Fibroblast of lung (primary cell): ENCODE results near the gene UBE2QL1. TPM values are rescaled to one million over a fixed set of nuclear protein-coding genes. Genes with fewer than 3 reads are reported as not detected.

Experiments used
- DNase-seq, 2 donors: peaks; one replicate each; pipeline versions ENCODE4 v3.0.0 to v3.0.0-alpha.2; 2010; ENCODE audit warnings: low read depth in 2 of 2
- H2AFZ ChIP-seq: 2 replicates; pipeline ENCODE4 v1.5.1; 2012; ENCODE audit warnings: low read length, control low read depth, inconsistent platforms
- H3K27ac ChIP-seq: 2 replicates; pipeline ENCODE4 v1.5.1; 2011; ENCODE audit warnings: low read length, control low read depth; ENCODE audit not compliant: insufficient read depth
- H3K27me3 ChIP-seq: 2 replicates; pipeline ENCODE4 v1.5.1; 2011; ENCODE audit warnings: mild to moderate bottlenecking, low read length; ENCODE audit not compliant: control insufficient read depth, insufficient read depth
- H3K36me3 ChIP-seq: 2 replicates; pipeline ENCODE4 v1.5.1; 2011; ENCODE audit warnings: low read length; ENCODE audit not compliant: control insufficient read depth, insufficient read depth
- H3K4me1 ChIP-seq: 2 replicates; pipeline ENCODE4 v1.5.1; 2011; ENCODE audit warnings: low read length; ENCODE audit not compliant: control insufficient read depth, insufficient read depth; ENCODE audit errors: extremely low read depth
- H3K4me2 ChIP-seq: 2 replicates; pipeline ENCODE4 v1.5.1; 2011; ENCODE audit warnings: low read length, control low read depth; ENCODE audit not compliant: insufficient read depth; ENCODE audit errors: extremely low read depth
- H3K4me3 ChIP-seq, 4 experiments: fragments of 200-600 bp in 1 of 4; sonication (generic) in 1 of 4; replicated peaks in 1 of 4; 2 replicates each; pipeline ENCODE4 v1.5.1; 2011 to 2016; ENCODE audit warnings: low read length in 4 of 4, low read depth in 3 of 4, mild to moderate bottlenecking in 3 of 4, control low read depth in 2 of 4, inconsistent platforms in 1 of 4, mixed read lengths in 1 of 4; ENCODE audit not compliant: insufficient read depth in 1 of 4; ENCODE audit errors: control extremely low read depth in 1 of 4
- H3K79me2 ChIP-seq: 2 replicates; pipeline ENCODE4 v1.5.1; 2012; ENCODE audit warnings: mild to moderate bottlenecking, low read length, inconsistent platforms; ENCODE audit not compliant: control insufficient read depth, insufficient read depth
- H3K9ac ChIP-seq: 2 replicates; pipeline ENCODE4 v1.5.1; 2011; ENCODE audit warnings: mild to moderate bottlenecking, low read length, control low read depth; ENCODE audit not compliant: insufficient read depth
- H3K9me3 ChIP-seq: 2 replicates; pipeline ENCODE4 v1.5.1; 2012; ENCODE audit warnings: low read depth, low read length; ENCODE audit not compliant: control insufficient read depth, insufficient read depth
- H4K20me1 ChIP-seq: 2 replicates; pipeline ENCODE4 v1.5.1; 2011; ENCODE audit warnings: low read length; ENCODE audit not compliant: control insufficient read depth, insufficient read depth; ENCODE audit errors: extremely low read depth
- CTCF ChIP-seq, 2 donors: IDR thresholded peaks in 1 of 2; conservative IDR thresholded peaks in 1 of 2; 1 replicate in 1 of 2; 2 replicates in 1 of 2; pipeline ENCODE4 v1.5.1; 2011 to 2012; ENCODE audit warnings: low read length in 2 of 2, control low read depth in 1 of 2, inconsistent platforms in 1 of 2, low read depth in 1 of 2, mild to moderate bottlenecking in 1 of 2
- EZH2 ChIP-seq: IDR thresholded peaks from 2 replicates; pipeline ENCODE4 v1.5.1; 2012; ENCODE audit warnings: low read length, control low read depth, mild to moderate bottlenecking; ENCODE audit errors: missing control alignments
- polyA plus RNA-seq, 2 donors: library from polyadenylated mRNA; depleted of rRNA in 1 of 2; stranded (reverse) in 1 of 2; unstranded in 1 of 2; fragments of >200 nt; gene quantifications; 2 replicates each; pipeline ENCODE4 v1.2.1, GENCODE V29; 2011 to 2012; ENCODE audit warnings: missing spikeins in 1 of 2
- total RNA-seq: library from RNA; depleted of rRNA; stranded (reverse); fragments of >200 nt; gene quantifications from 2 replicates; pipeline ENCODE4 v1.2.1, GENCODE V29; 2014

UBE2QL1 gene
- total and polyA plus RNA-seq, 2 donors (not counting 1 experiment from before 2014, with no cell fraction given): not detected

GRCh38 chr5:6468104-6468503 is 19.4 kb downstream of the UBE2QL1 start:
- Histone ChIP-seq H3K9me3 (no peaks in the 10 kb centered on the region), H2AFZ (no peak overlapping the region), H3K9ac (no peak overlapping the region), H3K36me3 (no peaks in the 10 kb centered on the region), H3K27me3 (no peaks in the 10 kb centered on the region), H3K4me3 (no peak overlapping the region), H4K20me1 (no peaks in the 10 kb centered on the region), H3K79me2 (no peaks in the 10 kb centered on the region), H3K27ac (no peak overlapping the region), H3K4me1 (no peaks in the 10 kb centered on the region), H3K4me2 (no peak overlapping the region)
- no peak for DNase-seq
- TF ChIP-seq CTCF (conservative IDR thresholded peaks at IDR 0.05 in 1 of 2, IDR thresholded peaks at IDR 0.05 in 1 of 2; ENCODE audit: low read depth in 1 of 2, low read length in 2 of 2) (no peak), EZH2 (no peak)

GRCh38 chr5:6468870-6469269 is 20.2 kb downstream of the UBE2QL1 start:
- no peak for TF ChIP-seq EZH2
- no peak for TF ChIP-seq CTCF (conservative IDR thresholded peaks at IDR 0.05 in 1 of 2, IDR thresholded peaks at IDR 0.05 in 1 of 2; ENCODE audit: low read depth in 1 of 2, low read length in 2 of 2)
- no peak overlapping the region for H2AFZ ChIP-seq
- no peaks in the 10 kb centered on the region for H3K36me3 ChIP-seq
- no peaks in the 10 kb centered on the region for H3K27me3 ChIP-seq
- H3K27ac ChIP-seq: no peak overlapping the region
- H3K4me2 ChIP-seq: no peak overlapping the region
- no peak overlapping the region for H3K4me3 ChIP-seq
- H3K79me2 ChIP-seq: no peaks in the 10 kb centered on the region
- H3K9ac ChIP-seq: no peak overlapping the region
- H4K20me1 ChIP-seq: no peaks in the 10 kb centered on the region
- no peak for DNase-seq
- H3K9me3 ChIP-seq: no peaks in the 10 kb centered on the region
- H3K4me1 ChIP-seq: no peaks in the 10 kb centered on the region

- no peaks in the 10 kb centered on the region for H4K20me1 ChIP-seq
- no peak overlapping the region for H2AFZ ChIP-seq
- H3K27ac ChIP-seq: no peak overlapping the region
- H3K4me2 ChIP-seq: no peak overlapping the region
- no peaks in the 10 kb centered on the region for H3K9me3 ChIP-seq
- TF ChIP-seq CTCF (conservative IDR thresholded peaks at IDR 0.05 in 1 of 2, IDR thresholded peaks at IDR 0.05 in 1 of 2; ENCODE audit: low read depth in 1 of 2, low read length in 2 of 2): no peak
- no peak for TF ChIP-seq EZH2
- no peaks in the 10 kb centered on the region for H3K36me3 ChIP-seq
- no peaks in the 10 kb centered on the region for H3K27me3 ChIP-seq
- no peak for DNase-seq
- no peak overlapping the region for H3K4me3 ChIP-seq
- H3K79me2 ChIP-seq: no peaks in the 10 kb centered on the region
- H3K4me1 ChIP-seq: no peaks in the 10 kb centered on the region
- no peak overlapping the region for H3K9ac ChIP-seq
Measured at GRCh38 chr5:6469836-6470235, 21.2 kb downstream of the UBE2QL1 start.
